GM21619 (cell line): ENCODE results near the gene CPNE6.

ENCODE experiments used
- ATAC-seq: cut with Tn5 transposase; IDR thresholded peaks from one replicate; pipeline ENCODE4 v1.9.1; 2021; ENCODE audit not compliant: unreplicated experiment

CPNE6 gene

DNA sequence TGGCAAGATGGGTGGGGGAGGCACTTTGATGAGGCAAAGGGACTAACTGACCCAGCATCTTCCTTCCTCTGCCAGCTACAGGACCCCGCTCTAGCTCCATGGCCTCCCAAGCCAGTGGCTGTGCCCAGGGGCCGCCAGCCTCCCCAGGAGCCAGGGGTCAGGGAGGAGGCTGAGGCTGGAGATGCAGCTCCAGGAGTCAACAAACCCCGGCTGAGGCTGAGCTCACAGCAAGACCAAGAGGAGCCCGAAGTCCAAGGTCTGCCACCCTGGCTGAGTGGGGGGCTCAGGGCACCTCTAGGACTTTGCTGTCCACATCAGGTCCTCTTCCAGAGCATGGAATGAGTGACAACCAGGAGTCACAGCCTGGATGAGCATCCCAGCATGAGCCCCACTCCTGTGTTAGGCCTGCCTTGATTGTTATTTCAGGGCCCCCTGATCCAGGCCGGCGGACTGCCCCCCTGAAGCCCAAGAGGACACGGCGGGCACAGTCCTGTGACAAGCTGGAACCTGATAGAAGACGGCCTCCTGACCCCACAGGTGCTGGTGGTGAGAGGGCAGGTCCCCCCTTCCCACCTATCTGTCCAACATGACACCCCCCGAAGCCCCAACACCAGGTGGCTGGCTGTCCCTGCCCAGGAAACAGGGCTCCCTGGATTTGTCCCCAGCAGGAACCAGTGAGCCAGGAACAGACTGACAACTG, 2.5 kb upstream of the CPNE6 start:
- ATAC-seq, result no peak

DNA sequence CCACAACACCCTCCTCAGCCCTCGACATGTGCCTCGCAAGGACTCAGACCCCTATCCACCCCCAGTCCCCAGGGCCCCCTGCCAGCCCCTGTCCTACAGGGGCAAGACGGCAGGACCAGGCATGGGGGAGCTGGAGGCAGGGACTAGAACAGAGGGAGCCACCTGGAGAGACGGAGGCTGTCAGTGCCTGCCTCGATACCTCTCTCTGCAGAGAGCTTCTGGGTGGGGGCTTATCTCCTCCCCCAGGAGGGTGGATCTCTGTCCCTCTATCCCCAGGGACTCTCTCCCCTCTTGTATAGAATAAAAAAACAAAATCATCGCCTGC, 2.0 kb upstream of the CPNE6 start:
- no peak for ATAC-seq

DNA sequence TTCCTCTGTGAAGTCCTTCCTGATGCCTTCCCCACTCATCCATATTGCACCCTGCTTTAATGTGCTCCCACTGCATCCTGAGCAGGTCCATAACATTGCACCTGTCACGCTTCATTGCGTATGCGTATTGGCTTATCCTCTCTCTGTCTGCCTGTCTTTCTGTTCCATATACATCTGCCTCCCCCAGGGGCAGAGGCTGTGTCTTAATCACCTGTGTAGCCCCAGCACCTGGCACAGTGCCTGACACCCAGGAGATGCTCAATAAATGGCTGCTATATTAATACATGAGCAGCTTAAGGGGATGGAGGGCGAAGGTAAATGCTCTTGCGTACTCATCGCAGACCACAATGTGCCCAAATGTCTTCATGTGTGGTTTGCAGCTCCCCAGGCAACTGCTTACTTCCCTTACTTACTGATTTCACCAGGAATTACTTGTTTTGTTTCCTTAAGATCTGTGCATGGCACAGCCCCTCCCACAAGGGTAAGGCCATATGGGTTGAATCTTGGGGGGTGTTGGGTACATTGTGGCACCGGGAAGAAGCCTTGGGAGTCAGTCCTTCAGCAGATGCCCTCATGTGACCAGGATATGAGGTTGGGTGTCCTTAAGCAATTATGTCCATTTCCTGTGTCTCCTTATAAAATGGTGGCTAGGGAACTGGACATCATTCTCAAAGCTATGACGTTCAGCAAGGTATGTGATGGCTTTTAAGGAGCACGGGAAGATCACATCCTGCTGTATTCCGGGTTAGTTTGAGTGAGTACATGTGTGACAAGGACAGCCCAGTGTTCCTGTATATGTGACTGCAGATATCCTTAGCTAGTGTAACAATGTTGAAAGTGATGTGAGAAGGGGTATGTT, 848 bp upstream of the CPNE6 start:
- no peak for ATAC-seq

DNA sequence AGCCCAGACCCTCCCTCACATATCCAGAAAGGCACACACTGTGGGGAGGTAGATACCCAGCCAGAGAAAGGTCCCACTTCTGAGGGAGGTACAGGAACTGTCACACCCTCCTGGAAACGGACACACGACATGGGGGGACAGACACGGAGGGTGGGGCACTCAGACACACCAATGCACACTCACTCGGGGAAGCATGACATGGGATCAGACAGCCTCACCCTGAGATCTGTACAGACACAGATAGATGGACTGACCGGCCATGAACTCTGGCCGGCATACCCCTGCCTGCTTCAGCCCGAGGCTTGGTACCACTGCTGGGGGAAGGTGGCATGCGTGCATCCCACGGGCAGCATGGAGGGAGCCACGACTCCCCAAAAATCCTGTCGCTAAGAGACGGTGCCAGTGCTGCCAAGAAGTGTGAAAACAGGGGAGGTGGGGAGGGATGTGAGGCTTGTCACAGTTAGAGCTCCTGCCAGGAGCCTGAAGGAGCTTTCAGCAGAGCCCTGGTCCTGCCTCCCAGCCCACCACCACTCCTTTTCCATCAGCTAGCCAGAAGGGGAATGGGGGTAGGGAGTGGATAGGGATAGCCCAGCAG, 571 bp downstream of the CPNE6 start:
- no peak for ATAC-seq

DNA sequence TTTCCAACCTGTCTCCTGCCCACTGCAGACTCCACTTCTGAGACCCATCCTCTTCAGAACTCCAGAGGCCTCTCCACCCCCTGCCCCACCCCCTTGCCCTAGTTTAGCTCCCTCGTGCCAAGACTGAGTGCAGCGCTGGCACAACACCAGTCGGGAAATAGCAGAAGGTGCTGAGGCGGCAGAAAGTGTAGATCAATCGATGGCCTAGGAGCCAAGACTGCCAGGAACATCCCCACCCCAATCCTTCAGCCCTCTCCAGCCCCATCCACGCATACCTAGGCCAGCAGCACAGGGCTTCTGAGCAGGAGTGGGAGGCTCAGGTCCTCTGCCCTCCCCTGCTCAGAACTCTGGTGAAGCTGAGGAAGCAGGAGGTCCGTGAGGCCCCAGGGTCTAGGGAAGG, 1.1 kb downstream of the CPNE6 start:
- ATAC-seq, result no peak

DNA sequence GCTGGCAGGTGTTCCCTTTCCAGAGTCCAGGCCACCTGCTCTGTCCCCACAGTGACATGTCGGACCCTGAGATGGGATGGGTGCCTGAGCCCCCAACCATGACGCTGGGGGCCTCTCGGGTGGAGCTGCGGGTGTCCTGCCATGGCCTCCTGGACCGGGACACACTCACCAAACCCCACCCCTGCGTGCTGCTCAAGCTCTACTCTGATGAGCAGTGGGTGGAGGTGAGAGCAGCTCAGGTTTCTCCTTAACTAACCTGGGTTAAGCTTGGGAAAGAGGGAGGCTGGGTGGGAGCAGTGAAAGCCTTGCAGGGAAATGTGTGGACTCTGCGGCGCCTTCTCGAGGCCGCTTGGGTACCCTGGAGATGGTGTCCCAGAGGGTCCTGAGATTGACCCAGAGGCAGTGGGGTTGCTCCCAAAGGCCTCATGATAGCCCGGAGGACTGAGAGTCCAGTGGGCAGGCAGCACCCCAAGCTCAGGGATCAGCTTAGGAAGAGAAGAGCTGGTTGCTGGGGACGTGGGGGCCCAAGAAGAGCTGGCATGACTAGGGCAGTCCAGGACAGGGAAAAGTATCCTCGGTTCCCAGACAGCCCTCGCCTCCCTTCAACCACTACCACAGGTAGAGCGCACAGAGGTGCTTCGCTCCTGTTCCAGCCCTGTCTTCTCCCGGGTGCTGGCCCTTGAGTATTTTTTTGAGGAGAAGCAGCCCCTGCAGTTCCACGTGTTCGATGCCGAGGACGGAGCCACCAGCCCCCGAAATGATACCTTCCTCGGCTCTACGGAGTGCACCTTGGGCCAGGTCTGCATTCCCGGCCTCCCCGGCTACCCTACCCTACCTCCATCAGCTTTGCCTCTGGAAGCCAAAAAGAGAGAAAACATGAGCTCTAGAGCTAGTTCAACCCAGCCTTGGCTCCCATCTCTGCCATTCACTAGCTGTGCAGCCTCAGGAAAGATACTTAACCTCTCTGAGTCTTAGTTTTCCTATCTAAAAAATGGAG, 1.8 kb downstream of the CPNE6 start:
- no peak for ATAC-seq

DNA sequence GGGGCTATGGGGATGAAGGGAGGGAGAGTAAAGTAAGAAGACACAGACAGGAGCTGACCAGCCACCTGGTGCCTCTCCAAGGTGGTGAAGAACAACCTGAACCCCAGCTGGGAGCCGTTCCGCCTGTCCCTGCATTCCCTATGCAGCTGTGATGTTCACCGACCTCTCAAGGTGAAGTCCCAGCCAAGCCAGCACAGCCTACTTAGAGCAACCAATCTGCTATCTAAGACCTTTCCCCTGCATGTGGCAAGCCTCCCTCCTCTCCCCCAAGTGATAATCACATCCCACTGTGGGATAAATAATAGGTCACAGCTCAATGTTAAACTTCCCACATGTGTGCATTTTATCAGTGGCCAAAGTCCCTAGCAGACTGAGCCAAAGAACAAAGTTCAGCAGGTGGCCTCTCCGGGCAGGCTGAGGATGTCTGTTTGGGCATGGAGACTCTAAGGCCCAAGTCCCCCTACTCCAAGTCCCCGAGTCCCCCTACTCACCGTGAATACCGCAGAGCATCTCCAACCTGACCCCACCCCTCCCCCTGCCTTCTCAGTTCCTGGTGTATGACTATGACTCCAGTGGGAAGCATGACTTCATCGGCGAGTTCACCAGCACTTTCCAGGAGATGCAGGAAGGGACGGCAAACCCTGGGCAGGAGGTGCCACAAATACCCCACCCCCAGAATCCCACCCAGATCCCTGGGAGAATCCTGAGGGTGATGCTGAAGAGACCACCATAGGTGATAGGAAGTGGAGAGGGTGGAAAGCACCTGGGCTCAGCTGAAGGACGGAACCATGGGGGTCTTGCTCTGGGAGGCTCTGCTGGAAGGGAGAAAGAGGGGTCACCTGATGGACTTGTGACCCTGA, 3.5 kb downstream of the CPNE6 start:
- no peak for ATAC-seq

DNA sequence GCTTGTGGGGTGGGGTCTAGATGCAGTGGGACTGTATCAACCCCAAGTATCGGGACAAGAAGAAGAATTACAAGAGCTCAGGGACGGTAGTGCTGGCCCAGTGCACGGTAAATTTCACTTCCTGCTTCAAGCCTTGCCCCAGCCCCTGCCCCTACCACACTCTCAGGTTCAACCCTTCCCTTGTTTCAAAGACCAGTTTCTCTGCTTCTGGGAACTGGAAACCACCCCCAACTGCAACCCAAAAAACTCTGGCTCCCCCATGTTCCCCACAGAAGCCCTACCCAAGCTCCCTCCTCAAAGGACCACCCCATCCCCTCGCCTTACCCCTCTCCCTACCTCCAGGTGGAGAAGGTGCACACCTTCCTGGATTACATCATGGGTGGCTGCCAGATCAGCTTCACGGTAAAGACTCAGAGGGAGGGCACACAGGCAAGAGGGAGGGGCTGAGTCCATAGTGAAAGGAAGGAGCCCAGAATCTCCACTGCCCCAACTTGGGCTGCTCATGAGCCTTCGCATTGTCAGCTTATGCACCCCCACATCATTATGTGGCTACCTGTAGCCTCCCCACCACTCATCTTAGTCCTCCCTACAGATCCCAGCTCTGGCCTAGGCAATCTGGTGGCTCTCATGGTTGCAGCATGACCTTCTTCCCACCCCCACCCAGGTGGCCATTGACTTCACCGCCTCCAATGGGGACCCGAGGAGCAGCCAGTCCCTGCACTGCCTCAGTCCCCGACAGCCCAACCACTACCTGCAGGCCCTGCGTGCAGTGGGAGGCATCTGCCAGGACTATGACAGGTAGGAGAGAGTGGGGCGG, 4.3 kb downstream of the CPNE6 start:
- ATAC-seq, result peak; percentile 58

DNA sequence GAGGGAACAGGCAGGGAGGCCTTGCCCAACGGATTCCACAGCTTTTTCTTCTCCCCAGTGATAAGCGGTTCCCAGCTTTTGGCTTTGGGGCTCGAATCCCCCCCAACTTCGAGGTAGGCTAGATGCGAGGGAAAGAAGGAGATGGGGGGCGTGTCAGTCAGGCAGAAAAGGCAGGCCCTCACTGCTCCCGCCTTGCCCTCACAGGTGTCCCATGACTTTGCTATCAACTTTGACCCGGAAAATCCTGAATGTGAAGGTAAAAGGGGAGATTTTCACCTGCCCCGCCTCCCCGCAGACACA, 4.9 kb downstream of the CPNE6 start:
- ATAC-seq, result no peak

DNA sequence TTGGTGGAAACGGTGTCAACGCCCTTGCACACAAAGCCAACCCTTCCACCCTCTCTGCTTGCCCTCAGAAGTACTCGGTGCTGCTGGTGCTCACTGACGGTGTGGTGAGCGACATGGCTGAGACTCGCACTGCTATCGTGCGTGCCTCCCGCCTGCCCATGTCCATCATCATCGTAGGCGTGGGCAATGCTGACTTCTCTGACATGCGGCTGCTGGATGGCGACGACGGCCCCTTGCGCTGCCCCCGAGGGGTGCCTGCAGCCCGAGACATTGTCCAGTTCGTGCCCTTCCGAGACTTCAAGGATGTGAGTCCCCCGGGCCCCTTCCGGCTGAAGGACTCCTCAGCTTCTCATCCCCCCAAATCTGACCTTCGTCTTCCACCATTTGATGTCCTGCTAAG, 5.7 kb downstream of the CPNE6 start:
- no peak for ATAC-seq

DNA sequence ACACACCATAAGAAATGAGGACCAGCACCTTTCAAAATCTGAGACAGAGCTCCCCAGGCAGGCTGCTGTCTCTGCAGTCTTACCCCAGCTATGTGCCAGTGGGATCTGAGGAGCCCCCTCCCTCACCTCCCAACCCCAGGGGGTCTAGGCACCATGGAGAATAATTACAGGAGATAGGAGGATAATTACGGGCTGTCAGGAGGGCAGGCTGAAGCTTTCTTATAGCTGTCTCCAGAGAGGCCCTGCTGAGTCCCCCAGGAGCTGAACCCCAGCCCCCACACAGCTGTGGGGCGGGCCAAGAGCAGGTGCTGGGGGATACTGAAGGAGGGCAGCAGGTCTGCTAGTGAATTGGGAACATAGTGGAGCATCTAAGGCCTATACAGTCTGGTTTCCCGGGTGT, 6.8 kb downstream of the CPNE6 start:
- no peak for ATAC-seq

DNA sequence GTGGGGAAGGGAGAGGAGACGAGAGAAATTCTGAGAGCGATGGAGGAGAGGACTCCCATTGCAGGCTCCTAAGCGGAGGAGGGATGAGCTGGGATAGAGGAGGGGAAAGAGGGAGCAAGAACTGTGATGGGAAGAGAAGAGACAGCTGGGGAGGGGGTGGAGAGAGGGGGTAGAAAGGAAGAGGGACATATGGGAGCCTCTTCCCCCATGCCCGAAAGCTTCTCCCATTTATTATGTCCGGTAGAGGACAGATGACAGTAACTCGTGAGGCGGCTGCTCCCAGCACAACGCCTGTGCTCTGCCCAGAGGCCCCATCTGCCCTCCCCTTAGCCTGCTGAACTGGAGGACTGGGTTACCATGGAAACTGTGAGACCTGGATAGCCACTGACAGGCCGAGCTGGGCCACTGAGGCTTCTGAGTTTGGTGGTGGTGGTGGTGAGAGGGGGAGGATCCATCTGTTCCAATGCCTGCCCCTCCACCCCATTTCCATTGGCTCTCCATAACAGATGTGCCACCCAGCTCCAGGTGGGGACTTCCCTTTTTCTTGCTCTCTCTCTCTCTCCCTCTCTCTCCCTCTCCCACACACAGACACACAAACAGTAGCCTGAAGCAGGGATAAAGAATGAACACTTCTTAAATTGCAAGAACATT, 8.3 kb downstream of the CPNE6 start:
- no peak for ATAC-seq

DNA sequence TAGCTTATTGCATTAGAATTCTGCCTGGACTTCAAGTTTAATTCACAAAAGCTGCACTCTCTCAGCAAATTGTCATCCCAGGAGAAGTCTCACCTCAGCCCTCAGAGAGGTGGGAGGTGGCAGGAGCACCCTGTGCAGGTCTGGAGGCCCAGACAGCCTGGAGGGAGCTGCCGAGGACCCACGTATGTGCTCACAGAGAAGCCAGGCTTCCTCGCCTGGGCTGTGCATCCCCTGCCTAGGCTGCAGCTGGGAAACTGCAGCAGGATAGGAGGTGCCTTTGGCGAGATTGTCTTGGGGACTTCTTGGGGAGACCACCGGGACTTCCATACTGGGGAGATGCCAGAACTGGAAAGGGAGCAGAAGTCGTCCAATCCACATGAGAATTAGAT, 8.8 kb downstream of the CPNE6 start:
- no peak for ATAC-seq

DNA sequence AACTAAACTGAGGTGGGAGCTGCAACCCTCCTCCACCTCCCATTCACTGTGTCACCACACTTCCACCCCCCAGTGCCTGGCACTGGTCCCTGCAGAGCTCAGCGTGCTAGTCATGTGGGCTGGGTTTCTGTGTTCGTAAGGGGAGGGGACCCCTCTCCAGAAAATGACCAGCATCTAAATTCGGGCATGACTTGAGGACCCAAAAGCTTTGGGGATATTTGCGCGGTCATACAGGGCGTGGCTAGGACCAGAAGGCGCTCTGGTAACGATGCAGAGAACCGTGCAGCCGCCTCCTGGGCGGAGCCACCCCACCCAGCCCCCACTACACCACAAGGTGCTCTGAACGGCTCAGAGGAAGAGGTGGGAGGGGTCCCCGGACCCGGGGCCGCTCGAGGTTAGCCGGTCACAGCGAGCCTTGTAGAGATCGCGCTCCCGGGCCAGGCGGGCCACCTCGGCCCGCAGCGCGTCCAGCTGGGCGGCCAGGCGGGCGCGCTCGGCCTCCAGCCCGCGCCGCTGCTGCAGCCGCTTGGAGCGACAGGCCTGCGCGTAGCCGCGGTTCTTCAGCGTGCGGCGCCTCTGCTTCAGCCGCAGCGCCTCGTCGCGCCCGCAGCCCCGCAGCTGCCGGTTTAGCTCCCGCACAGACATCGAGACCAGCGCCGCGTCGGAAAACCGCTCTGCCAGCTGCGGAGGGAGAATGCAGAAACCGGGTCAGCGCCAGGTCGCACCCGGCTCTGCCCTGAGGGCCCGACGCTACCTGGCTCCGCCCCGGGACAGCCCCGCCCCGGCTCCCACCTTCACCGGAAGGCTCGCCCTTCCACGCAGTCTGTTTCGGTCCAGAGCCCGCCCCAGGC, 9.8 kb downstream of the CPNE6 start:
- peak; percentile 79 for ATAC-seq

DNA sequence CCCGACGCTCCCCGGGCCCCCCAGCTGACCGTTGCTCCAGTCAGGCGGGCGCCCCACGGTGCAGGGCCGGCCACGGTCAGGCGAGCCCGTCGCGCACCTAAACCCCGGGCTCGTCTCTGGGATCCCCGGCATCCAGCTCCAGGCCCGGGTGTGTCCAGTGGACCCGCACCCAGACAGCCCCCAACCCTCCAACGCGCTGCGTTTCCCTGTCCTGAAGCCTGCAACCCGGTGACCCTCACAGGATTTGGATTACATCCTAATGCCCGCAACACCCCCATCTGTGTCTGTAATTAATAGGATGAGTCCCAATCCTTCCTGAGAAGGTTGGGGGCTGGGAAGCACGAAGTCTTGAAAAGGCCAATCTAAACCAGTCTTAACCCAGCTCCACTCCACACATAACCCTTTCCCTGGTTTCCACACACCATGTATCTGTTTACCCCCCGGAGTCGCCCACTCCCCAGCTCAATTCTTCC, 10.4 kb downstream of the CPNE6 start:
- no peak for ATAC-seq

DNA sequence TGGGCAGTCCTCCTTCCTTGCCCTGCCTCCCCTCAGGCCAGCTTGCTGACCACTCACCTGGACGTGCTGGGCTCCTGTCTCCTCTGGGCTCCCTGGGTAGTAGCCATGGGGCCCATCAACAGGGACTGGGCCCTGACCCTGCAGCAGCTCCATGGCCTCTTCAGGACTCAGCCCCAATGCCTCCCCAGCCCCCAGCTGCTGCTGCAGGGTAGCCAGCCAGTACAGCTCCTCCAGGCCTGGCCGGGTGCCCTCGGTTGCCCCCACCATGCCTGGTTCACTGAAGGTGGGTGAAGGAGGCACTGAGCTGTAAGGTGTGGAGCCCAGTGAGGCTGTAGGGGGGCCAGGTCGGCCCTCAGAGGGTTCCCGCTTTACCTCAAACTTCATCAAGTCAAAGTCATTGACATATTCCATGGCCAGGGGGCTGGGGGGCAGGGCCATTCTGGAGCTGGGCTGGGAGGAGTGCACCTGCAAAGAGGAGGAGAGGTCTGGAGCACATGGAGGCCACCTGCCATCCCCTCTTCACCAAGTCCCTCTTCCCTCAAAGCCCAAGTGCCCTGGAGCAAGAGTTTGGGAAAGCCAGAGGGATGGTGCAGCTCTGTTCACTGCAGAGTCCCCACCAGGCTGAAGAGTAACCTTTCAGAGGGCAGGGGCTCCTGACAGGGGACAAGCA, 11.2 kb downstream of the CPNE6 start:
- no peak for ATAC-seq

DNA sequence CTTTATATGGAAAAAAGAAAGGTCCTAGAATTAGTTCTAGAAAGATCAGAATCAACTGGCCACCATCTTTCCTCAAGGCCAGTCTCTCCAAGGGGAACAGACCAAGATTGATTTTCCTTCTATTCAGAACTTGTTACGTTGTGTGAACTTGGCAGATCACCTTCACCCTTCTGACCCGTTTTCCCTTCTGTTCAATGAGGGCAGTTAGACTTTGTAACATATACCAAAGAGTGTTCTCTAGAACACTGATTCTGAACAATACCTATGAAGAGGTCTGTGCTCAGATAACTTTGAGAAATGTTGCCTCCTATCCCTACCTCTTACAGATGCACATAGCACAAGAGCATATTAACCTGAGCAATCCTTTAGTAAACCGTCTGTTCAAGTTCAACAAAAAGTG, 12.1 kb downstream of the CPNE6 start:
- ATAC-seq, result no peak
